Activated T-helper 1 cell treated with anti-CD3 and anti-CD28 coated beads, Interleukin-2, amount 50 U/mL, for 16 hours (primary cell): ENCODE data around the gene TMEM223.
"Not testable (repeated sequence)": the region's sequence is repeated elsewhere in the genome, so short reads cannot be mapped to it uniquely, and the experiment has no call there.

ENCODE experiments used
- DNase-seq, 2 donors: peaks; one replicate each; pipeline ENCODE4 v3.0.0-alpha.2; 2020; ENCODE audit warnings: low read depth in 1 of 2, low spot score in 1 of 2

TMEM223 gene

DNA sequence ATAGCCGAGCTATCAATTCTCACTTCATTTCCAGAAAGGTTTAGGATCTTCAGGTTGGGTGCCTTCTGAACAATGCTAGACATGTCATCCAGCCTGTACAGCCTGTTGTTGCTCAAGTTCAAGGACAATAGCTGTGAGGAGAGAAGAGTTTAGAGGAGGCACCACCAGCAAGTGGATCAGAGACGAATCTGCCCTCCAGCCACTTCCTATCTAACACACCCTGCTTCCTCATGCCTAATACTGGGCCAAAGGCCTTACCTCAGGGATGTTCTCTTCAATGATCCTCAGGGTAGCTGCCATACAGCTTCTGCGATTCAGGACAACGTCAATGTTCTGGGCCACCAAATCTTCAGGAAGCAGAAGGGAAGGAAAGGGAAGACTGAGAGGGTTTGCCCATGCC lies 9.3 kb upstream of the TMEM223 start:
- no peak for DNase-seq

DNA sequence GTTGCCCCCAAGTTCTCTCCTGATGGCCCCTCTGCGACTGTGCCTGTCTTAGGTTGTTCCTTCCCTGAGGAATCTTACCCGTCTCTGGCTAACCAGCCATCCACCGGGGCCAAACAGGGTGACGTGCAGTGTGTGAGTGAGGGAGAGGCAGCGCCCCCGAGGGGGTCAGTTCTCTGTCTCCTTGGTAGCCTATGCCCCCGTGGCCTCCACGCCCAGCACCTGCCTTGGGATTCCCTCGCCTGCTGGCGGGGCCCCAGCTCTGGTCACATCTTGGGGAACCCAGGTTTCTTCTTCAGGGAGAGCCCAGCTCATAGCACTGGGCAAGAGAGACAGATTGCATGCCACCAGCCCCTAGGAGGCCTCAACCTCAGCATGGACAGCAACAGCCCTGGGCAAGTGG lies 7.7 kb upstream of the TMEM223 start:
- DNase-seq: no peak

DNA sequence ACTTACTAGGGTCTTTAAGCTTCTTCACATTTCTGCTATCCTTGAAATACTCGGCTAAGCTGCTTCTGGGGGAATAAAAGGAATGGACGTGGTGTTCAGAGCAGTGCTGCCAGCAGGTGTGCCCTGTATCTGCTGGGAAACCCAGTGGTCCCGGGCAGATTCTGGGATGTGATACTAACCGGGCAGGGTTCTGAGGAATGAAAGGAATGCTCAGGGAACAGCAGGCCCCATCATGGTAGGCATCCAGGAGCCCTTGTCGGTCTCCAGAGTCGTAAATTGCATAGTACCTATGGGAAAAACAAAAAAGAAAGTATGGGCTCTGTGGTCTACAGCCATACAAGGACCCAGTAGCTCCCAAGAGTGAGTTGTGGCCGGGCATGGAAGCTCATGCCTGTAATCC lies 4.5 kb upstream of the TMEM223 start:
- no peak for DNase-seq

DNA sequence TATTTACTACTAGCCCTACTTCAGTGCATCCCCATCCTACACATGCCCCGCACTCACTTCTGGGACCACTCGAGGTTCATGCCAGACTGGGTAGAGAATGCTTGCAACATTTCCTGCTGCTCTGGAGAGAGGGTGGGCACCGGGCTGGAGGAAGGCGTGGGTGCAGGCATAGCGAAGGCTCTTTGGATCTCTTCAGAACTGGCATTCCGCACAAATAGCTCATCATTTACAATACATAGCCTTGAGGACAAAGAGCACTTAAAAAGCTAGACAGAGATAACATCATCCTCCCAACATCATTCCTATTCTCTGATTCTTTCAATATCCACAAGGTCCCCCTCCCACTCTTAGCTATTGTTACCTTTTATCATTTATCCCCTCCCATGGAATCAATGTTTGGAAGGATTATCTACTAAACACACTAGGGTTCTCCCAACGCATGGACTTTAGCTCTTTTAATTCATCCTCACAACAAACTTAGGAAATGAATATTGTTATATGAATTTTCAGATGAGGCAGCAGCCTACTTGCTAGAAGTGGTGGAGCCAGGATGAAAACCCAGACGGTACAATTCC lies 2.5 kb upstream of the TMEM223 start:
- DNase-seq: no peak

DNA sequence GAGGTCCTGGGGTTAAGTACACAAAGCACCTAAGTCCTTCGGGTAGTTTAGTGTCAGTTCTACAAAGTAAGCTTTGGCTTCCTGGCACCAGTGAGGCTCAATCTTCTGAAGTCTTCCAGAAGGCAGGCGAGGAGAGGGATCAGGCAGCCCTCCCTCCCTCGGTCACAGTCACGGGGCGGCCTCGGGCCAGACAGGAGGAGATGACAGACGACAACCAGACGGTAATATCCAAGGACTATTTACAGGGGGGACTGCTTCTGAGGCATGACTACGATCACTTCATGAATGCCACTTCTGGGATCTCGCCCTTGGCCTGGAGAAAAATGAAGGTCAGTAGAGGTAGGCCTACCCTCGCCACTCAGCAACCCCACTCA lies 383 bp upstream of the TMEM223 start:
- DNase-seq: no peak

DNA sequence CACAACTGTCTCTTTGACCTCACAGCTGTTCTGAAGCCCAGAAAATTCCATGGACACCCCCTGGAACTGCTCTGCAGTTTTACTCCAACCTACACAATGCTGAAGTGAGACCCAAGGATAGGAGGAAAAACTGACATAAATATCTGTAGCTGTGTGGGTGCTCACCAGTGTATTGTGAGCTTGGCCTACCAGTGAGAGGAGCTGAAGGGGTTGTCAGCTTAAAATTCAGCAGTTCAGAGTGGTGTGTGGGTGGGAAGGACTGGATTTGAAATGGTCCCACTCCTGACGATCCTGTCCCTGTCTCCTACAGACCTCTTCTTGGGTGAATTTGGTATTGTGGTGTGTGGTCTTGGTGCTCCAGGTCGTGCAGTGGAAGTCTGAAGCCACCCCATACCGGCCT lies 2.2 kb downstream of the TMEM223 start:
- no peak for DNase-seq

DNA sequence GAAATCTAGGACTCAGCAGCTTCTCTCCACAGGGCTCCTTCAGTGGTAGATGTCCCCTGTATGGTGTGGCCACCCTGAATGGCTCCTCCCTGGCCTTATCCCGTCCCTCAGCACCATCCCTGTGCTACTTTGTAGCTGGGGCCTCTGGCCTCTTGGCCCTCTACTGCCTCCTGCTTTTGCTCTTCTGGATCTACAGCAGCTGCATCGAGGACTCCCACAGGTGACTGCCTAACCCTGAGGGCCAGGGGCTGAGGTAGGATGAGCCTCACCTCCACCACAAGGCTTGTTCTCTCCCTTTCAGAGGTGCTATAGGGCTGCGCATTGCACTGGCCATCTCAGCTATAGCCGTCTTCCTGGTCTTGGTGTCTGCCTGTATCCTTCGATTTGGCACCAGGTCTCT lies 2.8 kb downstream of the TMEM223 start:
- no peak for DNase-seq

DNA sequence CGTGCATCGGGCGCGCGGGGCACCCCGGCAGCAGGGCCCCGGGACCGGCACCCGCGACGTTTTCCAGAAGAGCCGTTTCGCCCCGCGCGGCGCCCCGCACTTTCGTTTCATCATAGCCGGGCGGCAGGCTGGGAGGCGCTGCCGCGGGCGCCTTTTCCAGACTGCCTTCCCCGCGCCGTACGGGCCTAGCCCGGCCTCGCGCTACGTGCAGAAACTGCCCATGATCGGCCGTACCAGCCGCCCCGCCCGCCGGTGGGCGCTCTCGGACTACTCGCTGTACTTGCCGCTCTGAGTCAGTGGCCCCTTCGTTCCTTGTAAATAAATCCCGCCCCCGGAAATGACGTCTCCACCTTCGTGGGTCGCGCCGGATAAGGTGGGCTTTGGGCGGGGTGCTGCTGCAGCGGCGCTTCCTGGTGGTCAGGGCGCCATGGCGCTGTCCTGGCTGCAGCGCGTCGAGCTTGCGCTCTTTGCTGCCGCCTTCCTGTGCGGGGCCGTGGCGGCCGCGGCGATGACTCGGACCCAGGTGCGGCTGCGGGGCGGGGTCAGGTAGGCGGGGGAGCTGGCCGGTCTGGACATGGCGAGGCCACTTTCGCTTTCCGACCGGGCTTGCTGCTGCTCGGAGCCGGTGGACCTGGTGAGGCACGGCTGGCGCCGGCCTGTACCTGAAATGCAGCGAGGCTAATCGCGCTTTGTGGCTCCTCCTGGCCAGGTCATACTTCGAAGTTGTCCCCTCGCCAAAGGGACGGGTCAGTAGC lies 4.6 kb downstream of the TMEM223 start, which contains the start of gene TMEM179B:
TMEM179B (plus strand) TSS at position 398 of the 755 bp plus-strand sequence; CDS start at position 428, 30 bp downstream.
- peak; percentile 94 to 95 for DNase-seq

DNA sequence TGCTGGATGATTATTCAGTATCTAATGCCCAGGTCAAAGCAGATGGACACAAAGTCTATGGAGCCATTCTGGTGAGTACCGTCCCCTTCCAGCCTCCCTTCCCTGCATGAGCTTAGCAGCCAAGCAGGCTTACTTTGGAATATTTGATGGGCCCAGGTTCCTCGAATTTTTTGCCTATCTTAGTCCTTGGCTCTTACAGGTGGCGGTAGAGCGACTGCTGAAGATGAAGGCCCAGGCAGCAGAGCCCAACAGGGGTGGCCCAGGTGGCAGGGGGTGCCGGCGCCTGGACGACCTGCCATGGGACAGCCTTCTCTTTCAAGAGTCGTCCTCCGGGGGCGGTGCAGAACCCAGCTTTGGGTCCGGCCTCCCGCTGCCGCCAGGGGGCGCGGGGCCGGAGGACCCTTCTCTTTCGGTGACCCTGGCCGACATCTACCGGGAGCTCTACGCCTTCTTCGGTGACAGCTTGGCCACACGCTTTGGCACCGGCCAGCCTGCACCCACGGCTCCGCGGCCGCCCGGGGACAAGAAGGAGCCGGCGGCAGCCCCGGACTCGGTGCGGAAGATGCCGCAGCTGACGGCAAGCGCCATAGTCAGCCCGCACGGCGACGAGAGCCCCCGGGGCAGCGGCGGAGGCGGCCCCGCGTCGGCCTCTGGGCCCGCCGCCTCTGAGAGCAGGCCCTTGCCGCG lies 5.3 kb downstream of the TMEM223 start:
- DNase-seq: peak; percentile 73 to 81

DNA sequence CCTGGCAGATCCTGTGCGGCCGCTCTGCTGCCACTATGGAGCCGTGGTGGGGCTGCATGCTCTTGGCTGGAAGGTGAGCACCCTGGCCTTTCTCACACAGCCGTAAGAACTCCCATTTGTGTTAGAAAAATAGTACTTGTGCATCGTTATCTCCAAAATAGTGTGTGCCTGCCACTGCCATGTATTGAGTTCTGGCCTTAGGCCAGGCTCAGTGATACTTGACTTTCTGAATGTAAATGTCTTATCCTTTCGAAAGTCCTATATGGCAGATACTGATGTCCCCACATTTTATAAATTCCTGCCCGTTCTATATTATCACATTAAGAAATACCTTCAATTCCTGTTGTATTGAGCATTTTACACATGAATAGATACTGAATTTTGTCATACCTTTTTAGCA lies 9.1 kb downstream of the TMEM223 start:
- no peak for DNase-seq

DNA sequence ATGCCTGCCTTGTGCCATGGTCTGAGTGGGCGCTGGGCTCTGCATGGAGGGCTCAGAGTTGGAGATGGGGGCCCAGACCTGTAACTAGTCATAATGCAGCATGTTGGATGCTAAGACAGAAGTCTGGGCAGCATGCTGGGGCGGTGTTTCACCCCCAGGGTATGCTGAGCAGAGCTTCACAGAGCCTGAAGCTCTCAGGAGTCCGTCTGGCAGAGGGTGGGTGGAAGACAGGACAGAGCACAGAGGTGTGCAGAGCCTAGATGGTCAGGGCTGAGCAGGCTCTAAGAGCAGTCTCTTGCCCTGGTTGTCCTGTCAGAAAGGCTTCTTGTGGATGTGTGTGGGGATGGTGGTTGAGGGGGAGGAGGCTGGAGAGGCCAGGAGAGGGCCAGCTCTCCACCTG lies 13.4 kb downstream of the TMEM223 start:
- no peak for DNase-seq

DNA sequence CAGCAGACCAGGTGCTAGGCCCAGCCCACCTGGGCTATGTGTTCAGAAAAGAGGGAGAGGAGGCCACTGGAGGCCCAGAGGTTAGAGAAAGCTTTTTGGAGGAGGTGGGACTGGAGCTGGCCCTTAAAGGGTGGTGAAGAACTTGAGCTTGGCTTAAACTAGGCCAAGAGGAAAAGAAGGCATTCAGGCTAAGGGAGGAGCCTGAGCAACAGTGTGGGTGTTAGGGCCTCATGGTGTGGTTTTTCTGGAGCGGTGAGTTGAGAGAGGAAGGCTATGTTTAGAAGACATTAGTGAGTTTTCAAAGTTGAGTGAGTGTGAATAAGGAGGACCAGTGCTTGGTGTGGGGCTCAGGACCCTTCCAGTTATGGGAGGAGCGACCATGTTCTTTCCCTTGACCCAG lies 14.4 kb downstream of the TMEM223 start:
- no peak for DNase-seq

DNA sequence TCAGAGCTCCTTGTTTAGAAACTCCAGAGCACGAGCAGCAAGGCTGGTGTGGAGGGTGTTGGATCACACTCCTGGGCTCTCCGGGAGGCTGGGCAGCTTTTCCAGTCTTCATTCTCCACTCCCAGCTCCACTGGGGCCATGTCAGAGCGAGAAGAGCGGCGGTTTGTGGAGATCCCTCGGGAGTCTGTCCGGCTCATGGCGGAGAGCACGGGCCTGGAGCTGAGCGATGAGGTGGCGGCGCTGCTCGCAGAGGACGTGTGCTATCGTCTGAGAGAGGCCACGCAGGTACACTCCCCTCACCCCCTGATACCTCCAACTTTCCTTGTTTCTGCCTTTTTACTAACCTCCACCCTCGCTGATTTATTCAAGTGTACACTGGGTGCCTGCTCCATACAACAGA lies 16.2 kb downstream of the TMEM223 start:
- no peak for DNase-seq

DNA sequence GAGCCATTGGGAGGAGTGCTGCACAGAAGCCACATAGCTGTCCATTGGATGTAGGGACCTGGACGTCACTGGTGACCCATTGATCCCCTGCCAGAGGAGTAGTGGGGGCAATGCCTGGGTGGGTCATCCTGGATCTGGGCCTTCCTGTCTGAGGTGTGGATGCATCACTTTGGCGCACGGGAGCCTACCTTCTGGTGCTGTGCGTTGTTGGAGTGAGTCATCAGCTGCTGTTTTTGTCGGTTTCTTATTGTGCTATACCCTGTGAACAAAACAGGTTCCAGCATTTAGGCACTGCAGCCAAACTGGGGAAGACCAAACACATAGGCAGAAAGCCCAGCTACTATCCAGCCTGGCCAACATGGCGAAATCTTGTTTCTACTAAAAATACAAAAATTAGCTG lies 17.4 kb downstream of the TMEM223 start:
- no peak for DNase-seq

DNA sequence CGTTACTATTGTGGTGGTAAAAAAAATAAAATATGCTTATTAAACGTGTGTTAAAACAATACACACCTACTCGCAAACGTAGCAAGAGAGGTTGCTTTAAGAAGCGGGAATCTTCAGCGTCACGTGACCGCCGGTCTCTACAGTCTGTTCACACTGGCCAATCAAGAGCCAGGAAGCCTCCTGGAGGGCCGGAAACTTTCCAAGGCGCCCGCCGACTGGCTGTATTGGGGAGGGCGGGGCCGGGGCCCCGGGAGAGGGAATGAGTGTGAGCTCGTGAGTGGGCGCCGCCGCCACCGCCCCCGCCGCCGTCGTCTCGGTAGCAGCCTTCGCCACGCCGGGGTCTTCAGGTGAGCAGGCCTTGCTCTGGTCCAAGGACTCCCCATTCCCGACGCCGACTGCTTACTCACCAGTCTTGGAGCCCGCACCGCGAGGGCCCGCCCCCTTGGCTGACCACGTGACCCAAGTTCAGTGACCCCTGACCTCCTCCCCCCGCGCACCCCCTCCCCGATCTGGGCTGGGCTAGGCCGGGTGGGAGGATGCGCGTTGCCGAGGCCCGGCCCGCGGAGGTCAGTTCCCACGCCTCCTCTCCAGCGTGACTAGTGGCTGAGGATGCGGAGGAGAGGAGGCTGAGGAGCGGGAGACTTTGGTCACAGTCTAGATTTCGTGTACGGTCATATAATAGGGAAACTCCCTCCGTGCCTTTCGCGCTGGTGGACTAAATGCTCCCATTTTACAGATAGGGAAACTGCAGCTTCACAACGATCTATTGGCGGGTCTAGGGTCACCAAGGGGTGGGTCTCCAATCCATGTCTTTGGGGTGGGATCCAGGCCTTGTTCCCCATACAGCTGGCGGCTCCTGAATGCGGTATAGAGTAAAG lies 20.4 kb downstream of the TMEM223 start, which contains the start of gene TAF6L:
TAF6L (plus strand) TSS at position 253 of the 878 bp plus-strand sequence. CDS start 4,388 bp downstream, outside the sequence.
- peak; percentile 87 to 88 for DNase-seq

DNA sequence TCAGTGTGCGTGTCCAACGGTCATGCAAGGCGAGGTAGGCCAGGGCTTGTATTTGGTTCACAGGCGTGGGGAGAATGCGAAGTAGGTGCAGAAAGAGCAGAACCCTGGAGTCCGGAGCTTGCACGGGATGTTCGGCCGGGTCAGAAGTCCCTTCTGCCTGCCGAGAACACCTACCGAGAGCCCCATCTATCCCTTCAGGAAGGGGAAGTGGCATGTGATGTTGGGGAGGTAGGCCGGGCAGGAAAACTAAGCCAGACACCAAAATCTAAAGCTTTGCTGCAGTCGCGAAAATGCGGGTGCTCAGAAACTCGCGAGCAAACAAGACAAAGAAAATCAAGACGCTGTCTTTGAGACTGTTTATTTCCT lies 21.0 kb downstream of the TMEM223 start:
- DNase-seq: no peak

DNA sequence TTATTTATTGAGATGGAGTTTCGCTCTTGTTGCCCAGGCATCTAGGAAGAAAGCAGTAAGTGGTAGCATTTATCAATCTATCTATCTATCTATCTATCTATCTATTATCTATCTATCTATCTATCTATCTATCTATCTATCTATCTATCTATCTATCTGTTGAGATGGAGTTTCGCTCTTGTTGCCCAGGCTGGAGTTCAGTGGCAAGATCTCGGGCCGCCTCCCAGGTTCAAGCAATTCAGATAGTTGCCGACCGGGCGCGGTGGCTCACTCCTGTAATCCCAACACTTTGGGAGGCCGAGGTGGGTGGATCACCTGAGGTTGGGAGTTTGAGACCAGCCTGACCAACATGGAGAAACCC lies 31.0 kb downstream of the TMEM223 start:
- not testable (repeated sequence) for DNase-seq

DNA sequence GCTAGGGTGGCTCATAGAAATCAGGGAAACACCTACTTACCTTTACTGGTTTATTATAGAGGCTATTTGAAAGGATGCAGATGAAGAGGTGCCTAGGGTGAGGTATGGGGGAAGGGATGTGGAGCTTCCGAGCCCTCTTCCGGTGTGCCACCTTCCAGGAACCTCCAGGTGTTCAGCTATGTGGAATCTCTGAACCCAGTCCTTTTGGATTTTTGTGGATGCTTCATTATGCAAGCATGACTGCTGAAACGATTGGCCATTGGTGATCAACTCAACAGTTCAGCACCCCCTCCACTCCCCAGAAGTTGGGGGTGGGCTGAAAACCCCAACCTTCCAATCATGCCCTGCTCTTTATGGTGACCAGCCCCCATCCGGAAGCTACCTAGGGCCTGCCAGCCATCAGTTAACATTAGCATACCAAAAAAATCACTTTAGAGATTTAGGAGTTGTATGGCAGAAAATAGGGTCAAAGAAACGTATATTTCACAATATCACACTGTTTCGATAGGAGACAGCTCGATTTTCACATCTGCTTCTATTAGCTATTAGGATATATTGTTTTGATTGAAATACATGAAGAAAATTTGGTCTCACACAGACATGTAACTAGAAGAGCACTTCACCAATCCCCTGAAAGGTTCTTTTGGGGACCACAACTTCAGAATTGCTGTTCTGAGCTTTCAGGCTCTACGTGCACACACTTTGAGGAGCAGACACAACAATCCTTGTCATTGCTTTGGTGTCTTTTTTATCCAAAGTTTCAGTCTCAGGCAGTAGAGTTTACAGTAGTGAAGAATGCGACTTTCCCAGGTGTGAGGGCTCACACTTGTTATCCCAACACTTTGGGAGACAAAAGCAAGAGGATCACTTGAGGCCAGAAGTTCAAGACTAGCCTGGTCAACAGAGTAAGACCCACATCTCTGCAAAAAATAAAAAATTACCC lies 33.7 kb downstream of the TMEM223 start:
- no peak for DNase-seq

DNA sequence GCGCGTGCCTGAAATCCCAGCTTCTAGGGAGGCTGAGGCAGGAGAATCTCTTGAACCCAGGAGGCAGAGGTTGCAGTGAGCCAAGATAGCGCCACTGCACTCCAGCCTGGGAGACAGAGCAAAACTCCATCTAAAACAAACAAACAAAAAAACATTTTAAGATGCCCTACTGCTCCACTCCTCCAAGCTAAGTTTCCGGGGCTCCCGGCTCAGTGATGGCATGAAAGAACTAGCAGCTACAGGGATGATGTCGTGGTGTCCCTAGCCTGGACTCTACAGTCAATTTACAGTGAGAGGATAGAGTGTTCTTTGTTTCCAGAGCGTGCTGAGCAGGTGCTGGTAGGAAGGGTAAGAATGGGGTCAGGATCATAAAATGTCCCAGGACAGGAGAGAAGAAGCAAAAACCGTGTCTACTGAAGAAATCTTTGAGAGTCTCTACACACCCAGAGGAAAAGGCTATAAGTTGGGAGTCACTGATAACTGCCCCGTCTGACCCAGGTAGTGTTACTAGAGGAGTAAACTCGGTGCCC lies 36.7 kb downstream of the TMEM223 start:
- no peak for DNase-seq
